ENCODE measurements around the gene PIN4.

Gene PIN4

GRCh38 chrX:72181178-72182125 lies at the start of gene PIN4:
Gene PIN4 (plus strand): TSS chrX:72181757. CDS start chrX:72181786, 29 bp downstream.
- no peak for TF ChIP-seq Cebpa-rat (IDR thresholded peaks at IDR 0.05)
- H3K9ac ChIP-seq: peak within 1 kb of the TSS; percentile 80 to 91 (median 86)
- H3K27me3 ChIP-seq: peaks cover 0 to 9% (median 0%) of the 10 kb centered on the region in 11 experiments; a peak in 6 of 22 replicates

GRCh38 chrX:72132456-72132855 lies 49.1 kb upstream of the PIN4 start:
- Histone ChIP-seq H3K9me3 (replicated peaks in 1 of 11) (peaks cover 0 to 14% (median 0%) of the 10 kb centered on the region in 11 experiments; a peak in 3 of 22 replicates), H3K4me3 (peak overlapping the region in 9 of 10 experiments; percentile 38 to 63 (median 51); a peak in 14 of 20 replicates), H3K4me1 (peaks cover 0 to 44% (median 26%) of the 10 kb centered on the region in 10 experiments; a peak in 16 of 20 replicates), H3K27me3 (peaks cover 50 to 97% (median 84%) of the 10 kb centered on the region in 11 experiments), H3K27ac (peak overlapping the region in 1 of 11 experiments; percentile 67; a peak in 1 of 22 replicates), H4K20me1 (peaks cover 0 to 74% (median 0%) of the 10 kb centered on the region in 11 experiments; a peak in 10 of 22 replicates), H3K9ac (peak overlapping the region in 6 of 11 experiments; percentile 12 to 60 (median 40); a peak in 4 of 22 replicates), H3K36me3 (peaks cover 0 to 30% (median 0%) of the 10 kb centered on the region in 11 experiments; a peak in 6 of 22 replicates), H3K4me2 (peak overlapping the region; percentile 49 to 73 (median 64))
- no peak for TF ChIP-seq Cebpa-rat (IDR thresholded peaks at IDR 0.05)

More at GRCh38 chrX:72181178-72182125, at the start of gene PIN4:
- H3K4me3 ChIP-seq: peak within 1 kb of the TSS; percentile 60 to 85 (median 80)
- peaks cover 17 to 20% (median 19%) of the 10 kb centered on the region in 10 experiments for H3K4me1 ChIP-seq
- H3K36me3 ChIP-seq: peaks cover 0 to 14% (median 3%) of the 10 kb centered on the region in 11 experiments; a peak in 6 of 22 replicates
- H3K4me2 ChIP-seq: peak within 1 kb of the TSS; percentile 61 to 86 (median 69)
- H4K20me1 ChIP-seq: peaks cover 0 to 7% (median 0%) of the 10 kb centered on the region in 11 experiments; a peak in 2 of 22 replicates
- peak within 1 kb of the TSS; percentile 62 to 93 (median 86) for H3K27ac ChIP-seq
- peaks cover 5 to 14% (median 12%) of the 10 kb centered on the region in 11 experiments; a peak in 19 of 22 replicates for H3K9me3 ChIP-seq (replicated peaks in 1 of 11)

GRCh38 chrX:72133851-72134546 lies 47.6 kb upstream of the PIN4 start:
- H3K36me3 ChIP-seq: peaks cover 0 to 44% (median 0%) of the 10 kb centered on the region in 11 experiments; a peak in 10 of 22 replicates
- no peak for TF ChIP-seq Cebpa-rat (IDR thresholded peaks at IDR 0.05)
- no peak overlapping the region for H3K9ac ChIP-seq
- no peak overlapping the region for H3K4me3 ChIP-seq
- peaks cover 40 to 98% (median 82%) of the 10 kb centered on the region in 11 experiments for H3K27me3 ChIP-seq
- no peak overlapping the region for H3K27ac ChIP-seq
- H3K9me3 ChIP-seq (replicated peaks in 1 of 11): peaks cover 0 to 14% (median 0%) of the 10 kb centered on the region in 11 experiments; a peak in 4 of 22 replicates
- H3K4me1 ChIP-seq: peaks cover 0 to 29% (median 19%) of the 10 kb centered on the region in 10 experiments; a peak in 14 of 20 replicates
- no peak overlapping the region for H3K4me2 ChIP-seq
- H4K20me1 ChIP-seq: peaks cover 0 to 75% (median 0%) of the 10 kb centered on the region in 11 experiments; a peak in 9 of 22 replicates

GRCh38 chrX:72137846-72138495 lies 43.6 kb upstream of the PIN4 start:
- Histone ChIP-seq H3K4me1 (peaks cover 0 to 27% (median 19%) of the 10 kb centered on the region in 10 experiments; a peak in 14 of 20 replicates), H3K9ac (no peak overlapping the region), H3K36me3 (peaks cover 0 to 52% (median 0%) of the 10 kb centered on the region in 11 experiments; a peak in 10 of 22 replicates), H3K4me2 (no peak overlapping the region), H3K27ac (no peak overlapping the region), H4K20me1 (peaks cover 0 to 81% (median 0%) of the 10 kb centered on the region in 11 experiments; a peak in 7 of 22 replicates), H3K4me3 (no peak overlapping the region), H3K27me3 (peaks cover 38 to 100% (median 83%) of the 10 kb centered on the region in 11 experiments), H3K9me3 (replicated peaks in 1 of 11) (no peaks in the 10 kb centered on the region; a peak in 1 of 22 replicates)
- no peak for TF ChIP-seq Cebpa-rat (IDR thresholded peaks at IDR 0.05)

- H4K20me1 ChIP-seq: peaks cover 0 to 65% (median 0%) of the 10 kb centered on the region in 11 experiments; a peak in 5 of 22 replicates
- H3K4me2 ChIP-seq: no peak overlapping the region; a peak in 1 of 22 replicates
- H3K9ac ChIP-seq: no peak overlapping the region
- no peak for TF ChIP-seq Cebpa-rat (IDR thresholded peaks at IDR 0.05)
- H3K27ac ChIP-seq: no peak overlapping the region
- H3K4me1 ChIP-seq: peaks cover 0 to 29% (median 19%) of the 10 kb centered on the region in 10 experiments; a peak in 14 of 20 replicates
- no peak overlapping the region for H3K4me3 ChIP-seq
- no peaks in the 10 kb centered on the region; a peak in 1 of 22 replicates for H3K9me3 ChIP-seq (replicated peaks in 1 of 11)
- peaks cover 0 to 41% (median 0%) of the 10 kb centered on the region in 11 experiments; a peak in 10 of 22 replicates for H3K36me3 ChIP-seq
- peaks cover 26 to 95% (median 77%) of the 10 kb centered on the region in 11 experiments; a peak in 21 of 22 replicates for H3K27me3 ChIP-seq
These were observed 42.0 kb upstream of the PIN4 start for GRCh38 chrX:72139538-72139937.

GRCh38 chrX:72141372-72142004 lies 40.1 kb upstream of the PIN4 start:
- H3K4me3 ChIP-seq: no peak overlapping the region
- H3K27me3 ChIP-seq: peaks cover 24 to 95% (median 80%) of the 10 kb centered on the region in 11 experiments
- H3K4me2 ChIP-seq: peak overlapping the region in 8 of 11 experiments; percentile 3 to 46 (median 22); a peak in 8 of 22 replicates
- no peak for TF ChIP-seq Cebpa-rat (IDR thresholded peaks at IDR 0.05)
- peaks cover 0 to 51% (median 0%) of the 10 kb centered on the region in 11 experiments; a peak in 4 of 22 replicates for H4K20me1 ChIP-seq
- peaks cover 0 to 35% (median 0%) of the 10 kb centered on the region in 11 experiments; a peak in 10 of 22 replicates for H3K36me3 ChIP-seq
- no peak overlapping the region for H3K27ac ChIP-seq
- H3K9me3 ChIP-seq (replicated peaks in 1 of 11): no peaks in the 10 kb centered on the region; a peak in 1 of 22 replicates
- H3K4me1 ChIP-seq: peaks cover 0 to 29% (median 19%) of the 10 kb centered on the region in 10 experiments; a peak in 14 of 20 replicates
- H3K9ac ChIP-seq: no peak overlapping the region

GRCh38 chrX:72142094-72142793 lies 39.3 kb upstream of the PIN4 start:
- Histone ChIP-seq H3K36me3 (peaks cover 0 to 32% (median 0%) of the 10 kb centered on the region in 11 experiments; a peak in 10 of 22 replicates), H4K20me1 (peaks cover 0 to 44% (median 0%) of the 10 kb centered on the region in 11 experiments; a peak in 4 of 22 replicates), H3K27ac (no peak overlapping the region), H3K9ac (no peak overlapping the region), H3K27me3 (peaks cover 28 to 95% (median 77%) of the 10 kb centered on the region in 11 experiments), H3K4me2 (peak overlapping the region in 7 of 11 experiments; percentile 6 to 46 (median 41); a peak in 8 of 22 replicates), H3K4me3 (no peak overlapping the region), H3K9me3 (replicated peaks in 1 of 11) (no peaks in the 10 kb centered on the region; a peak in 1 of 22 replicates), H3K4me1 (peaks cover 0 to 29% (median 19%) of the 10 kb centered on the region in 10 experiments; a peak in 14 of 20 replicates)
- TF ChIP-seq Cebpa-rat (IDR thresholded peaks at IDR 0.05): no peak

All from BLaER1 treated with 17β-estradiol and CSF1 and Interleukin-3, amounts not matched to agents 10 nM and 100 nM (cell line).